ENCODE results near the gene IFNB1.

IFNB1 gene

DNA sequence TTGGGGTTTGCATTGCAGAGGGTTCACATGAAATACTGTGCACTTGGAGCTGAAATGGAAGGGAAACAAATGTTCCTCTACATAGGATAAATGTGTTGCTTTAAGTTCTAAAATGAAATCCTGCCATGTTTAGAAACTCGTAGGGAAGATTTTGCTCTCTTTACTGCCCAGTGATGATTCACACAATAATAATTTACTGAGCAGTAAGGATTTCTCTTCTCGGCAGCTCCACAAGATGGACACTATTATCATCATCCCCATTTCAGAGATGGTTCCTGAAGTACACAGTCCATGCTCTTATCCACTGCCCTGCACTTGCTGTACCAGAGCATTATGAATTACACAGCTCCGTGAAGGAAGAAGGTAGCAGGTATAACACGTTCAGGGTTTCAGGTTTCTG lies 50.4 kb downstream of the IFNB1 start:
- no peak for TF ChIP-seq EZH2phosphoT487 (IDR thresholded peaks at IDR 0.05; ENCODE audit: borderline replicate concordance, low read length)
- TF ChIP-seq, protein P1, sequence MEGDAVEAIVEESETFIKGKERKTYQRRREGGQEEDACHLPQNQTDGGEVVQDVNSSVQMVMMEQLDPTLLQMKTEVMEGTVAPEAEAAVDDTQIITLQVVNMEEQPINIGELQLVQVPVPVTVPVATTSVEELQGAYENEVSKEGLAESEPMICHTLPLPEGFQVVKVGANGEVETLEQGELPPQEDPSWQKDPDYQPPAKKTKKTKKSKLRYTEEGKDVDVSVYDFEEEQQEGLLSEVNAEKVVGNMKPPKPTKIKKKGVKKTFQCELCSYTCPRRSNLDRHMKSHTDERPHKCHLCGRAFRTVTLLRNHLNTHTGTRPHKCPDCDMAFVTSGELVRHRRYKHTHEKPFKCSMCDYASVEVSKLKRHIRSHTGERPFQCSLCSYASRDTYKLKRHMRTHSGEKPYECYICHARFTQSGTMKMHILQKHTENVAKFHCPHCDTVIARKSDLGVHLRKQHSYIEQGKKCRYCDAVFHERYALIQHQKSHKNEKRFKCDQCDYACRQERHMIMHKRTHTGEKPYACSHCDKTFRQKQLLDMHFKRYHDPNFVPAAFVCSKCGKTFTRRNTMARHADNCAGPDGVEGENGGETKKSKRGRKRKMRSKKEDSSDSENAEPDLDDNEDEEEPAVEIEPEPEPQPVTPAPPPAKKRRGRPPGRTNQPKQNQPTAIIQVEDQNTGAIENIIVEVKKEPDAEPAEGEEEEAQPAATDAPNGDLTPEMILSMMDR (IDR thresholded peaks at IDR 0.05; ENCODE audit: low read depth, low read length, poor library complexity, severe bottlenecking): no peak
- H3K9me2 ChIP-seq (replicated peaks; ENCODE audit: control insufficient read depth, low read length): no peaks in the 10 kb centered on the region
- no peaks in the 10 kb centered on the region for H3K36me3 ChIP-seq (ENCODE audit: control insufficient read depth, low read length)
- H3K9me3 ChIP-seq (ENCODE audit: control insufficient read depth, insufficient read depth, low read length): no peaks in the 10 kb centered on the region
- no peaks in the 10 kb centered on the region for H3K27me3 ChIP-seq (ENCODE audit: control insufficient read depth, low read length)
- H4K20me1 ChIP-seq (ENCODE audit: control insufficient read depth, insufficient read depth, low read depth, low read length): no peaks in the 10 kb centered on the region
- H3F3A ChIP-seq (ENCODE audit: control insufficient read depth, insufficient read depth): no peaks in the 10 kb centered on the region
- H3K4me3 ChIP-seq (ENCODE audit: low read length): no peak overlapping the region
- H3K79me2 ChIP-seq (ENCODE audit: control insufficient read depth, low read length): no peaks in the 10 kb centered on the region
- H3K4me1 ChIP-seq (ENCODE audit: control insufficient read depth, low read length): peaks cover 23% of the 10 kb centered on the region
- no peak overlapping the region for H3K4me2 ChIP-seq (ENCODE audit: low read length)
- no peak overlapping the region for H3K27ac ChIP-seq (ENCODE audit: low read depth, low read length)

Data from DOHH2 (cell line).